Mesendoderm (in vitro differentiated cells): ENCODE data around the gene ALAS1.

ENCODE experiments used
- DNase-seq: peaks from one replicate; pipeline ENCODE4 v3.0.0; 2013
- H2AK5ac ChIP-seq: 2 replicates; pipeline ENCODE4 v1.6.1; 2013; ENCODE audit warnings: low read length, inconsistent platforms
- H2BK120ac ChIP-seq: 2 replicates; pipeline ENCODE4 v1.6.1; 2013; ENCODE audit warnings: low read depth, mild to moderate bottlenecking, low read length, moderate library complexity, mixed read lengths
- H2BK15ac ChIP-seq: replicated peaks from 2 replicates; pipeline ENCODE4 v1.6.1; 2013; ENCODE audit warnings: low read depth, mild to moderate bottlenecking, moderate library complexity
- H2BK5ac ChIP-seq: 2 replicates; pipeline ENCODE4 v1.6.1; 2013; ENCODE audit warnings: low read length, inconsistent platforms
- H3K18ac ChIP-seq: 2 replicates; pipeline ENCODE4 v1.6.1; 2013; ENCODE audit warnings: mild to moderate bottlenecking, low read length, mixed read lengths
- H3K23ac ChIP-seq: one replicate; pipeline ENCODE4 v1.6.1; 2013; ENCODE audit warnings: low read length
- H3K27ac ChIP-seq: 2 replicates; pipeline ENCODE4 v1.5.1; 2013; ENCODE audit warnings: low read depth, mild to moderate bottlenecking, inconsistent platforms, low read length, moderate library complexity
- H3K27me3 ChIP-seq: 2 replicates; pipeline ENCODE4 v1.6.1; 2013; ENCODE audit warnings: low read length, control low read depth, mild to moderate bottlenecking, inconsistent platforms; ENCODE audit not compliant: insufficient read depth, poor library complexity
- H3K36me3 ChIP-seq: 2 replicates; pipeline ENCODE4 v1.6.1; 2013; ENCODE audit warnings: low read length, inconsistent platforms; ENCODE audit not compliant: control insufficient read depth, insufficient read depth
- H3K4ac ChIP-seq: one replicate; pipeline ENCODE4 v1.6.1; 2013; ENCODE audit warnings: low read depth, mild to moderate bottlenecking, low read length, moderate library complexity
- H3K4me1 ChIP-seq: 2 replicates; pipeline ENCODE4 v1.6.1; 2013; ENCODE audit warnings: low read depth, low read length, inconsistent platforms; ENCODE audit not compliant: control insufficient read depth
- H3K4me2 ChIP-seq: 2 replicates; pipeline ENCODE4 v1.6.1; 2013; ENCODE audit warnings: low read length
- H3K4me3 ChIP-seq: 2 replicates; pipeline ENCODE4 v1.5.1; 2013; ENCODE audit warnings: mild to moderate bottlenecking, low read length
- H3K56ac ChIP-seq: one replicate; pipeline ENCODE4 v1.6.1; 2013; ENCODE audit warnings: low read length
- H3K79me1 ChIP-seq: 2 replicates; pipeline ENCODE4 v1.6.1; 2013; ENCODE audit warnings: low read length, inconsistent platforms
- H3K79me2 ChIP-seq: 2 replicates; pipeline ENCODE4 v1.6.1; 2013; ENCODE audit warnings: mild to moderate bottlenecking, low read length; ENCODE audit not compliant: control insufficient read depth, insufficient read depth
- H3K9ac ChIP-seq: 2 replicates; pipeline ENCODE4 v1.6.1; 2013; ENCODE audit warnings: low read length, inconsistent platforms
- H4K5ac ChIP-seq: one replicate; pipeline ENCODE4 v1.6.1; 2013; ENCODE audit warnings: low read length
- H4K8ac ChIP-seq: one replicate; pipeline ENCODE4 v1.6.1; 2013; ENCODE audit warnings: low read depth, mild to moderate bottlenecking, control low read depth, low read length, moderate library complexity
- WGBS: extraction: QIAGEN DNeasy Blood & Tissue Kit; methylation state at CpG from one replicate; pipeline ENCODE4 v1.1.7; 2013; ENCODE audit warnings: low lambda C conversion rate, missing lambda C conversion rate; ENCODE audit not compliant: insufficient coverage; ENCODE audit errors: extremely low coverage; 5-methylcytosine and 5-hydroxymethylcytosine counted together

The ALAS1 gene

DNA sequence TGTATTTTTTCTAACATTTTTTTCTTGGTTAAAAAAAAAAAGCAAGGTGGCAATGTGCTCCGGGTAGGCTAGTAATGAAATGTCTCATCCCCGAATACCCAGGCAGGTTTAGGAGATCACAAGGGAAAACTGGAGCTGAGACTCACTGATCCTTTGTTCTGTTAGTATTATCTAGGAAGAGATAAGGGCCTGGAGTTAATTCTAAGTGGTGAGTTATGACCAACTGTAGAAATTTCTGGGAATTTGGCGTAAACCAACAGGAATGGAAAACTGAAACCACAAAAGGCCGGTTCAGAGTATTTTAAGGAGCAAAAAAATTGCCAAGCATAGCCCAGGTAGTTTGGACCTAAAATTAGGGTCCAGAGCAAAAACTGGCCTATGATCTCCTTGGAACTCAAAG, 60.0 kb downstream of the ALAS1 start:
- no peak overlapping the region for H3K9ac ChIP-seq
- H3K4me1 ChIP-seq: no peaks in the 10 kb centered on the region
- no peak overlapping the region for H2BK120ac ChIP-seq
- no peak overlapping the region for H2BK5ac ChIP-seq
- no peak overlapping the region for H4K5ac ChIP-seq
- peaks cover 2% of the 10 kb centered on the region for H3K79me1 ChIP-seq
- no peak overlapping the region for H2AK5ac ChIP-seq
- H3K27ac ChIP-seq: no peak overlapping the region
- no peak overlapping the region for H3K23ac ChIP-seq
- H3K4me2 ChIP-seq: no peak overlapping the region
- no peak for DNase-seq
- no peak overlapping the region for H3K4me3 ChIP-seq
- H3K4ac ChIP-seq: no peak overlapping the region
- no peak overlapping the region for H3K56ac ChIP-seq
- H2BK15ac ChIP-seq: no peak overlapping the region
- no CpG with 5 or more reads among the region's 4 CpGs for WGBS
- no peak overlapping the region for H3K18ac ChIP-seq
- no peaks in the 10 kb centered on the region for H3K79me2 ChIP-seq
- H4K8ac ChIP-seq: no peak overlapping the region
- H3K27me3 ChIP-seq: no peaks in the 10 kb centered on the region
- H3K36me3 ChIP-seq: peaks cover 23% of the 10 kb centered on the region

DNA sequence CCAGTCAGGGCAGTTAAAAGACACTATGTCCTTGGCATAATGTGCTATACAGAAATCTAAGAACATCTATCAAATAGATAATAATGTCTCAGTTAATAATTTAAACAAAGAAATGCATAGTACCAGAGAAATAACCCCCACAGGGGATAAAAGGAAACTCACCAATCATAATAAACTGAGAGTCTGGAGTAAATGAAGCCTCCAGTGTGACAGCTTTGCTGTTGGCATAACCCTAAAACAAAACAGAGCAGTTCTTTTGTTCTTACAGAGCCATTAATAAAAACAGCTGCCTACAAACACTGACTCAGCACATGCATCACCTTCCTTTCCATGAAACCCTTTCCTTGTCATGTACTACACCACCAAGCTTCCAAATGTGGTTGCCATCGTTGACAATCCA, 61.1 kb downstream of the ALAS1 start:
- H3K4me3 ChIP-seq: no peak overlapping the region
- no peak overlapping the region for H2BK120ac ChIP-seq
- no CpG with 5 or more reads among the region's 1 CpG for WGBS
- H3K9ac ChIP-seq: no peak overlapping the region
- H2BK5ac ChIP-seq: no peak overlapping the region
- no peak for DNase-seq
- H4K8ac ChIP-seq: no peak overlapping the region
- no peak overlapping the region for H3K27ac ChIP-seq
- no peaks in the 10 kb centered on the region for H3K4me1 ChIP-seq
- H2AK5ac ChIP-seq: no peak overlapping the region
- H3K18ac ChIP-seq: no peak overlapping the region
- no peaks in the 10 kb centered on the region for H3K27me3 ChIP-seq
- peaks cover 6% of the 10 kb centered on the region for H3K79me1 ChIP-seq
- no peak overlapping the region for H4K5ac ChIP-seq
- no peak overlapping the region for H2BK15ac ChIP-seq
- H3K4me2 ChIP-seq: no peak overlapping the region
- no peak overlapping the region for H3K23ac ChIP-seq
- H3K56ac ChIP-seq: no peak overlapping the region
- H3K4ac ChIP-seq: no peak overlapping the region
- no peaks in the 10 kb centered on the region for H3K79me2 ChIP-seq
- peaks cover 18% of the 10 kb centered on the region for H3K36me3 ChIP-seq

DNA sequence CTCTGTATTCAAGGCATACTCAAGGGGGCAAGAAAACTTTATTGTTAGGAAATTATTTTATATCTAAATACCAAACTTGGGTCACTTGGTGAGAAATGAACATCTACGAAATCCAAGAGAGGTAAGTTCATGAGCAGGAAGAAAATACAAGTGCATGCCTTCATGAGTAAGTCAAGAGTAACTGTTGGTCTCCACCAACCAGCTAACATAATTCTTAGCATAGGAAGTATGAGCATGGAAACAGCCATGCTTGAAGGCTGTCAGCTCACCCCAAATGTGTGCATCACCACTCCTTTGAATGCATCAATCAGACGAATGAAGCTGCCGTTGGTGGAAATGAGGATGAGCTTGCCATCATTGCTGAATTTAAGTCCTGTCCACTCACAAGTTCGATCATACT, 61.5 kb downstream of the ALAS1 start:
- H3K23ac ChIP-seq: no peak overlapping the region
- no peak overlapping the region for H4K5ac ChIP-seq
- WGBS: no CpG with 5 or more reads among the region's 4 CpGs
- no peak for DNase-seq
- H2AK5ac ChIP-seq: no peak overlapping the region
- no peak overlapping the region for H2BK120ac ChIP-seq
- no peak overlapping the region for H3K9ac ChIP-seq
- no peak overlapping the region for H4K8ac ChIP-seq
- no peak overlapping the region for H3K56ac ChIP-seq
- no peak overlapping the region for H2BK5ac ChIP-seq
- no peaks in the 10 kb centered on the region for H3K79me2 ChIP-seq
- H3K79me1 ChIP-seq: peaks cover 6% of the 10 kb centered on the region
- H3K36me3 ChIP-seq: peaks cover 18% of the 10 kb centered on the region
- H3K4me3 ChIP-seq: no peak overlapping the region
- H3K27ac ChIP-seq: no peak overlapping the region
- H3K27me3 ChIP-seq: no peaks in the 10 kb centered on the region
- no peak overlapping the region for H2BK15ac ChIP-seq
- H3K4me1 ChIP-seq: no peaks in the 10 kb centered on the region
- H3K4ac ChIP-seq: no peak overlapping the region
- H3K18ac ChIP-seq: no peak overlapping the region
- H3K4me2 ChIP-seq: no peak overlapping the region

DNA sequence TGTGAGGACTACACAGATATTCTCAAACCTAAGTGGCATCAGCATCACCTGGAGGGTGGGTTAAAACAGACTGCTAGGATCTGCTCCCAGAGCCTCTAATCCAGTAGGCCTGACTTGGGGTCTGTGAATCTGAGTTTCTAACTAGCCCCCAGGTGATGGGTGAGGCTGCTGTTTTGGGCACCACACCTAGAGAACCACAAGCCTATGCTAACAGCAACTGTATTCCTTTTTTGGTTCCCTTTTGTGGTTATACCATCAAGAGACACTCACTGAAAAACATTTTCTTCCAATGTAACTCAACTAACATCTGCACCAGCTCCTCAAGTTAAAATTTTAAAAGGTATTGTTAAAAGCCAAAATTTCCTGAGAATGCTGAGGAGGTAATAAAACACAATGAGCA, 64.5 kb downstream of the ALAS1 start:
- no peak overlapping the region for H3K9ac ChIP-seq
- H2BK5ac ChIP-seq: no peak overlapping the region
- no peaks in the 10 kb centered on the region for H3K79me2 ChIP-seq
- H3K56ac ChIP-seq: no peak overlapping the region
- H3K4me3 ChIP-seq: no peak overlapping the region
- no peak overlapping the region for H2BK15ac ChIP-seq
- no peak overlapping the region for H4K5ac ChIP-seq
- peaks cover 9% of the 10 kb centered on the region for H3K79me1 ChIP-seq
- H3K18ac ChIP-seq: no peak overlapping the region
- no peaks in the 10 kb centered on the region for H3K27me3 ChIP-seq
- no peak overlapping the region for H2BK120ac ChIP-seq
- H2AK5ac ChIP-seq: no peak overlapping the region
- H3K4me2 ChIP-seq: no peak overlapping the region
- peaks cover 18% of the 10 kb centered on the region for H3K36me3 ChIP-seq
- no peaks in the 10 kb centered on the region for H3K4me1 ChIP-seq
- no peak overlapping the region for H4K8ac ChIP-seq
- H3K27ac ChIP-seq: no peak overlapping the region
- no peak overlapping the region for H3K23ac ChIP-seq
- no peak overlapping the region for H3K4ac ChIP-seq
- DNase-seq: no peak
